Heart left ventricle (tissue), 16 donors: Measurements from ENCODE around the gene APOL4. TPM values are rescaled to one million over a fixed set of nuclear protein-coding genes. Genes with fewer than 3 reads are reported as not detected.
A peak's percentile ranks its signal among the peaks of the same experiment; 100 is the strongest.

Experiments used
- ATAC-seq, 4 donors: fragments of 200-7000 bp; cut with Tn5 transposase; one replicate each; pipeline ENCODE4 v1.9.1; 2020 to 2022; ENCODE audit warnings: moderate library complexity in 4 of 4, mild to moderate bottlenecking in 3 of 4, moderate number of reproducible peaks in 1 of 4
- DNase-seq, 5 donors: peaks; one replicate each; pipeline ENCODE4 v3.0.0-alpha.2; 2020
- H3K27ac ChIP-seq, 12 donors: fragments of 200-600 bp; sonication (generic) in 4 of 12; one replicate each; pipeline versions ENCODE4 v1.5.0 to v1.8.0; 2016 to 2022; ENCODE audit warnings: mild to moderate bottlenecking in 2 of 12
- H3K27me3 ChIP-seq, 9 donors: fragments of 200-600 bp; sonication (generic) in 2 of 9; one replicate each; pipeline versions ENCODE4 v1.5.1 to v1.8.0; 2016 to 2022; ENCODE audit warnings: mild to moderate bottlenecking in 3 of 9
- H3K36me3 ChIP-seq, 9 donors: fragments of 200-600 bp; sonication (generic) in 2 of 9; one replicate each; pipeline versions ENCODE4 v1.5.0 to v1.8.0; 2018 to 2022; ENCODE audit warnings: mild to moderate bottlenecking in 2 of 9
- H3K4me1 ChIP-seq, 12 donors: fragments of 200-600 bp; sonication (generic) in 4 of 12; one replicate each; pipeline versions ENCODE4 v1.5.0 to v1.8.0; 2016 to 2022; ENCODE audit warnings: mild to moderate bottlenecking in 3 of 12
- H3K4me3 ChIP-seq, 12 donors: fragments of 200-600 bp; sonication (generic) in 4 of 12; one replicate each; pipeline versions ENCODE4 v1.5.0 to v1.8.0; 2017 to 2022; ENCODE audit warnings: mild to moderate bottlenecking in 9 of 12, moderate library complexity in 4 of 12
- H3K9me3 ChIP-seq, 12 donors: fragments of 200-600 bp; sonication (generic) in 4 of 12; one replicate each; pipeline versions ENCODE4 v1.5.0 to v1.8.0; 2016 to 2022; ENCODE audit warnings: mild to moderate bottlenecking in 1 of 12
- POLR2A ChIP-seq, 2 donors: fragments of 450-650 bp; IDR thresholded peaks; one replicate each; pipeline ENCODE4 v1.6.1; 2017; ENCODE audit warnings: antibody characterized with exemption in 2 of 2, mild to moderate bottlenecking in 2 of 2, moderate library complexity in 2 of 2
- WGBS, 4 donors: extraction: QIAGEN DNeasy Blood & Tissue Kit in 2 of 4; methylation state at CpG; one replicate each; pipeline versions ENCODE4 v1.1.5 to v1.1.7; 2013 to 2018; 5-methylcytosine and 5-hydroxymethylcytosine counted together
- intact Hi-C, 10 donors: fragments of 100-400 bp; cut with DNase I; formaldehyde crosslinking; loops; one replicate each; pipeline versions ENCODE4 v1.11.1 to v1.14.2; 2022
- polyA plus RNA-seq, 2 donors: library from polyadenylated mRNA; stranded (reverse); fragments of 200-250 nt; gene quantifications; one replicate each; pipeline ENCODE4 v1.2.3, GENCODE V29; 2013
- total RNA-seq, 9 donors: library from RNA; depleted of rRNA in 2 of 9; stranded (reverse); fragments of >200 nt in 2 of 9; fragmentation: NEBNext Ultra II Directional in 3 of 9; extraction: Animal tissue kit (Norgen Biotek cat#: 25700) in 3 of 9; gene quantifications; one replicate each; pipeline versions ENCODE4 v1.1.0 to v1.2.4, GENCODE V29; 2016 to 2023
- TF ChIP-seq, protein P1 (sequence below), 12 donors: fragments of 200-600 bp; sonication (generic) in 4 of 12; IDR thresholded peaks; one replicate each; pipeline versions ENCODE4 v1.5.0 to v1.8.0; 2018 to 2022; ENCODE audit warnings: antibody characterized with exemption in 12 of 12, mild to moderate bottlenecking in 5 of 12
- donor health status: ischemic (EF 13 %, LVEDD 7.1; RV severe dilation, severe dysfunction).
- donor health status: healthy with polysubstance abuse.
- donor health status: DM: no; HTN: yes; CAD: no.
- donor health status: DM: no; HTN: no; CAD: no.
- donor health status: ischemic (EF 25% LVEDD 6.9; RV normal size, moderate dysfunction).
- donor health status: ischemic (EF 25% LVEDD 5.7; RV mildly dilated, moderate dysfunction).
- donor health status: healthy.
- donor health status: DM: yes; HTN: yes; CAD: no.
- donor health status: ischemic (EF 35%, LVEDD 5.7; RV mildly dilated, moderate dysfunction).
- donor health status: nonischemic (EF 11% LVEDD 7.7; RV severe dilation, severe dysfunction).
- donor health status: DM: yes; HTN: yes; CAD: no.
- donor health status: PGD.
- donor health status: ischemic (EF 29% LVEDD 5.4; RV normal size, mild dysfunction).
- donor health status: nonischemic (EF 23%, LVEDD 6.1; RV moderate dilation, normal function).

The APOL4 gene
- total and polyA plus RNA-seq, 11 donors, result 1.7 to 26.5 (median 4.0) TPM; not detected in 2

DNA sequence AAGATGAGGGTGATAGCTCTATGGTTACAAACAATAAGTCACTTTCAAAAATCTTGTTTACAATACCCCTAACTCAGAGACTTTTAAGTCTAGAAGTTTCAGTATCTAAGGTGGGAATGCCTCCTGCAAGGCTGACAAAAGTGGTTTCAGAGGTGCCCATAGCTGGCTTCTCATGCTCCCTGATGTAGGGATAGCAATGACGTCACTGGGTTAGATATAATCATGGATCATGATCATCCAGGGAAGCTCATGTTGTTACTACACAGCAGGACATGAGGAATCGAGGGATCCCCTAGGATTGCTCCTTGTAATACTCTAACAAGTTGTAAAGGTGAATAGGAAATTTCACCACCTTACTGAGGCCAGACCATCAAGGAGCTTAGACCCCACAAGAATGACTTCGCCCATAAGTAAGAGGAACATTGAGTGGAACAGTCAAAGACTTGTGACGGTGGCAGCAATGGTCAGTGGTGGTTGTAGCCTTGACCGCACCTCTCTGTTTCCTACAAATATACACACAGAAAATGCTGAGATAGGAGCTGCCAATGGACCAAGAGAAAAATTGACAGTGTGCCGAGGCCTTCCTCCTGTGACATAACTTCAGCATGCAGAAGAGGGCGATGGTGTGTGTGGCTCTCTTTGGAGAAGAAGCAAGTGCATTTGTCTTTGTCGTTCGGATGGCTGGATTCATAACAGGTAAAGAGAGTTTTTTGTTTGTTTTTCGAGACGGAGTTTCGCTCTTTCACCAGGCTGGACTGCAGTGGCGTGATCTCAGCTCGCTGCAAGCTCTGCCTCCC lies 15.6 kb downstream of the APOL4 start:
- no peaks in the 10 kb centered on the region for H3K27me3 ChIP-seq
- intact Hi-C loops, result no loop called here
- H3K36me3 ChIP-seq, result peaks cover 0 to under 1% (median 0%) of the 10 kb centered on the region in 9 donors
- WGBS, 4 donors, result 86 to 90% (median 88%) methylated on average over 14 of the region's 14 CpGs
- H3K4me3 ChIP-seq, result no peak overlapping the region
- no peak for ATAC-seq
- no peak for DNase-seq
- TF ChIP-seq, protein P1, sequence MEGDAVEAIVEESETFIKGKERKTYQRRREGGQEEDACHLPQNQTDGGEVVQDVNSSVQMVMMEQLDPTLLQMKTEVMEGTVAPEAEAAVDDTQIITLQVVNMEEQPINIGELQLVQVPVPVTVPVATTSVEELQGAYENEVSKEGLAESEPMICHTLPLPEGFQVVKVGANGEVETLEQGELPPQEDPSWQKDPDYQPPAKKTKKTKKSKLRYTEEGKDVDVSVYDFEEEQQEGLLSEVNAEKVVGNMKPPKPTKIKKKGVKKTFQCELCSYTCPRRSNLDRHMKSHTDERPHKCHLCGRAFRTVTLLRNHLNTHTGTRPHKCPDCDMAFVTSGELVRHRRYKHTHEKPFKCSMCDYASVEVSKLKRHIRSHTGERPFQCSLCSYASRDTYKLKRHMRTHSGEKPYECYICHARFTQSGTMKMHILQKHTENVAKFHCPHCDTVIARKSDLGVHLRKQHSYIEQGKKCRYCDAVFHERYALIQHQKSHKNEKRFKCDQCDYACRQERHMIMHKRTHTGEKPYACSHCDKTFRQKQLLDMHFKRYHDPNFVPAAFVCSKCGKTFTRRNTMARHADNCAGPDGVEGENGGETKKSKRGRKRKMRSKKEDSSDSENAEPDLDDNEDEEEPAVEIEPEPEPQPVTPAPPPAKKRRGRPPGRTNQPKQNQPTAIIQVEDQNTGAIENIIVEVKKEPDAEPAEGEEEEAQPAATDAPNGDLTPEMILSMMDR (IDR thresholded peaks at IDR 0.05), result no peak
- no peak for TF ChIP-seq POLR2A (IDR thresholded peaks at IDR 0.05)
- no peaks in the 10 kb centered on the region for H3K9me3 ChIP-seq
- peaks cover 0 to 14% (median 3%) of the 10 kb centered on the region in 12 donors for H3K4me1 ChIP-seq
- H3K27ac ChIP-seq, result no peak overlapping the region

DNA sequence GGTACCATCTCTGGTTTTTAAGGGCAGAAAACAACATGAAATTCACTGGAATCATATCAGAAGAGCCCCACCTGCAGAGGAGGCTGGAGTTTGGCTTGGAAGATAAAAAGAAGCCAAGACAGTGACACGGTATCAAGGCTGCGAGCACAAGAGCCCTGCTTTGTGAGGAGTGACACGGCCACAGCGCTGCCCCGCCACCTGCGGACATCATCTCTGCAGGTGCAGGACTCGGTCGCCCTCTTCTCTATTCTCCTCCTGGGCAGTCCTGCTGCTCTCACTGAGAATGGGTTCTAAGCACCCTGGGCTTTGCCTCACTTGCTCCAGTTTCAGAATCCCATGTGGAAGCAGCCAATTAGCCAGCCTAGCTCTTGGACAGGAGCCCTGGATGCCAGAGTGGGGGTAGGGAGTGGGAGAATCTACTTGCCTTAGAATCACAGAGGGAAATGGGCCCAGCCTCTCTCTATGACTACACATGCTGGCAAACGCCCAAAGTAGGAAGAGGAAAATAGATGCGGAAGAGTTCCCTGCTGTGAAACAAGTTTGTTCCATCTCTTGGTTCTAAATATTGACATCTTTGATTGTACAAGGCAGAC lies 17.1 kb downstream of the APOL4 start:
- no peak overlapping the region for H3K27ac ChIP-seq
- peaks cover 0 to 19% (median 4%) of the 10 kb centered on the region in 12 donors for H3K4me1 ChIP-seq
- ATAC-seq (peak in 3 of 4 donors; percentile 6 to 57 (median 42)), DNase-seq (peak in 1 of 5 donors; percentile 60)
- WGBS, 4 donors, result 74 to 80% (median 78%) methylated on average over 10 of the region's 10 CpGs
- no peaks in the 10 kb centered on the region for H3K27me3 ChIP-seq
- intact Hi-C loops, result loop anchor here in 4 of 10 donors (5.0 kb wide), 3 partner anchors 37 to 117 kb away; no protein-coding TSS in a partner anchor
- no peaks in the 10 kb centered on the region for H3K9me3 ChIP-seq
- TF ChIP-seq, protein P1 (IDR thresholded peaks at IDR 0.05), result no peak
- TF ChIP-seq POLR2A (IDR thresholded peaks at IDR 0.05), result no peak
- no peaks in the 10 kb centered on the region for H3K36me3 ChIP-seq
- H3K4me3 ChIP-seq, result no peak overlapping the region

DNA sequence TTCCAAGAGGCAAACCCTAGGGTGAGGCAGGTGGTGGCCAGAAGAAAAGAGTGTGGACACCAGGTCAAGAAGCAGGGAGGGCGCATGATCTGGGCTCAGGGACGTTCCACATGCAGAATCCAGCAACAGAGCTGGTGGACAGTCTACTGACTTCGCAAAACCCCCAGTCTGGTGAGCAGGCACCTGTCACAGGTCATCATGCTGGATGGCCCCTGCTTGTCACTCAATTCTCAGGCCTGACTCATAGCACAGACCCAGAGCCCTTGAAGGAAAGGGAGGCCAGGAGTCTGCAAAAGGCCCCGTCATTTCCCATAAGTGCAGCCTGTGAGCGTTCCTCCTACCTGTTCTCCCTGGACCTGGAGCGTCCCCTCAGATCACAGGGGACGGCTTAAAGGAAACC lies 18.2 kb downstream of the APOL4 start:
- H3K27me3 ChIP-seq, result no peaks in the 10 kb centered on the region
- no peak overlapping the region for H3K27ac ChIP-seq
- DNase-seq, result no peak
- no peak for ATAC-seq
- intact Hi-C loops, result loop anchor here in 4 of 10 donors (5.0 kb wide), 3 partner anchors 36 to 116 kb away; no protein-coding TSS in a partner anchor
- no peaks in the 10 kb centered on the region for H3K36me3 ChIP-seq
- H3K9me3 ChIP-seq, result no peaks in the 10 kb centered on the region
- peaks cover 0 to 19% (median 4%) of the 10 kb centered on the region in 12 donors for H3K4me1 ChIP-seq
- 95 to 100% (median 97%) methylated on average over 6 to 7 of the region's 7 CpGs for WGBS, 4 donors
- TF ChIP-seq, protein P1 (IDR thresholded peaks at IDR 0.05), result no peak
- TF ChIP-seq POLR2A (IDR thresholded peaks at IDR 0.05), result no peak
- H3K4me3 ChIP-seq, result no peak overlapping the region

DNA sequence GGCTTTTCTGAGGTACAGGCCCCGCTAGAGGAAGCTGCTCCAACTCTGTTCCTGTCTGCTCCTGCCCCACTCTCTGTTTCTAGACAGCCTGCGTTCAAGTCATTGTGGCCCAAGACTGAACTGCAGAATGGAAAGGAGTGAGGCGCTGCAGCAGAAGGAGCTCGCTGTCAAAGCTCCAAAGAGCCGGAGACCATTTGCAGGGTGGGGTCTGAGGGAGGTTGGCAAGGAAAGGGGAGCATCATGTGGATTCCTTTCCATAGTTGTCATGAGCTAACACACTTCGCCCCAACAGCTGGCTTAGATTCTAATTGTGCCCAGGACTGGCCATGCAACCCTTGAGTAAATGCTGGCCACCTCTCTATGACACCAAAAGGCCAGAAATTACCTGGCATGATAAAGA lies 18.8 kb downstream of the APOL4 start:
- no peak overlapping the region for H3K4me3 ChIP-seq
- no peak for DNase-seq
- 94 to 99% (median 95%) methylated on average over 6 of the region's 6 CpGs for WGBS, 4 donors
- no peaks in the 10 kb centered on the region for H3K36me3 ChIP-seq
- no peaks in the 10 kb centered on the region for H3K27me3 ChIP-seq
- intact Hi-C loops, result loop anchor here in 4 of 10 donors (5.0 kb wide), 3 partner anchors 36 to 116 kb away; no protein-coding TSS in a partner anchor
- no peak for TF ChIP-seq POLR2A (IDR thresholded peaks at IDR 0.05)
- TF ChIP-seq, protein P1 (IDR thresholded peaks at IDR 0.05), result no peak
- ATAC-seq, result no peak
- H3K4me1 ChIP-seq, result peaks cover 0 to 19% (median 4%) of the 10 kb centered on the region in 12 donors
- no peaks in the 10 kb centered on the region for H3K9me3 ChIP-seq
- no peak overlapping the region for H3K27ac ChIP-seq
